Stimulated activated CD8-positive, alpha-beta memory T cell treated with anti-CD3 and anti-CD28 coated beads, Interleukin-15, amount 100 ng/mL, for 1 hour (primary cell): Measurements from ENCODE around the gene CTSG.
"Not testable (repeated sequence)": the region's sequence is repeated elsewhere in the genome, so short reads cannot be mapped to it uniquely, and the experiment has no call there.

Experiments used
- DNase-seq: peaks from one replicate; pipeline ENCODE4 v3.0.0-alpha.2; 2020; ENCODE audit warnings: low read depth

Gene CTSG

GRCh38 chr14:24542346-24542936 is 33.6 kb downstream of the CTSG start:
- no peak for DNase-seq

GRCh38 chr14:24535737-24536136 is 40.3 kb downstream of the CTSG start:
- DNase-seq = no peak

DNA sequence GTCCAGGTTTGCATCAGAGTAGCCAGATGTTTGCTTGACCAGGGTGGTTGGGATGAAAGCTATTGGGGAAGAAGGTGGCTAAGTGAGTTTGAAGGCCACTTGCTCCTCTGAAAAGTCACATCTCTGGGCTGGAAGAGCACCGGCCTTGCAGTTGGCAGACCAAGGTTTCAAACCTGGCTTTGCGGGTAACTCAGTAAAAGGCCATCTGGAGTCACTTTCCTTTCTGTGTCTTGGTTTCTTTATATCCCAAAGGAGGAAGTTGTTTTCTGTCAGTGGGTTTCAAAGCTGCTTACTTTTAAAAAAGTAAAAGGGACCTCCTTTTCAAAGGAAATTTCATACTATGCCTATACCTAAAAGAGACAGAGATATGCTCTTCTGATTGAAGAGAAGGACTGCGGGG is 41.8 kb downstream of the CTSG start:
- DNase-seq = no peak

GRCh38 chr14:24525877-24526620 is 50.0 kb downstream of the CTSG start:
- not testable (repeated sequence) for DNase-seq
